ENCODE results near the gene CHST9.

DNA sequence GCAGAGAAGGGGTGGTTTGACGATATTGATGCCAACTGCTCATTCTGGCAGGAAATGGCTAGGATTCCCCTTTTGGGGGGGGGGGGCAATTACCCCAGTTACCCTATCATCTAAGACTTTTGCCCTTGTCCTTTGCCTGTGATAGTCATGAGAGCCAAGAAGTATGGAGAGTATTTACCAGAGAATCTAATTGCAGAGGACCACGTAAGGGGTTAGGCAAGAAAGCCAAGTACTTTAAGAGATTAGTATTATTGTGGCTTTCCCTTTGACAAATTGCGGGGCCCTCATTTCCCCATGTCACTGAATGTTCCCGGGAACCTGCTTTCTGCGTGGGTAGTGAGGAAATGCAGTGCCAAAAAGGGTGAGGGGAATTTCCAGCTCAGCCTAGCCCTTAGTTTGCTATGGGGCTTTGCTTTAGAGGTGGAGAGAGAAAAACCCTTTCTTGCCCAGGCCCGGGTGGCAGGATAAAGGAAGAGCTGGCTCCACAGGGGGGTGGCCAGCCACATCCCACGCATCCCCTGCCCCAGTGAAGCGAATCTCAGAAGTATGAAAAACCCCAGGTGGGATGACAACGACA lies 321.1 kb downstream of the CHST9 start:
- TF ChIP-seq, protein P1, sequence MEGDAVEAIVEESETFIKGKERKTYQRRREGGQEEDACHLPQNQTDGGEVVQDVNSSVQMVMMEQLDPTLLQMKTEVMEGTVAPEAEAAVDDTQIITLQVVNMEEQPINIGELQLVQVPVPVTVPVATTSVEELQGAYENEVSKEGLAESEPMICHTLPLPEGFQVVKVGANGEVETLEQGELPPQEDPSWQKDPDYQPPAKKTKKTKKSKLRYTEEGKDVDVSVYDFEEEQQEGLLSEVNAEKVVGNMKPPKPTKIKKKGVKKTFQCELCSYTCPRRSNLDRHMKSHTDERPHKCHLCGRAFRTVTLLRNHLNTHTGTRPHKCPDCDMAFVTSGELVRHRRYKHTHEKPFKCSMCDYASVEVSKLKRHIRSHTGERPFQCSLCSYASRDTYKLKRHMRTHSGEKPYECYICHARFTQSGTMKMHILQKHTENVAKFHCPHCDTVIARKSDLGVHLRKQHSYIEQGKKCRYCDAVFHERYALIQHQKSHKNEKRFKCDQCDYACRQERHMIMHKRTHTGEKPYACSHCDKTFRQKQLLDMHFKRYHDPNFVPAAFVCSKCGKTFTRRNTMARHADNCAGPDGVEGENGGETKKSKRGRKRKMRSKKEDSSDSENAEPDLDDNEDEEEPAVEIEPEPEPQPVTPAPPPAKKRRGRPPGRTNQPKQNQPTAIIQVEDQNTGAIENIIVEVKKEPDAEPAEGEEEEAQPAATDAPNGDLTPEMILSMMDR (IDR thresholded peaks at IDR 0.05; ENCODE audit: poor library complexity, severe bottlenecking), result no peak
- TF ChIP-seq EP300 (conservative IDR thresholded peaks at IDR 0.05; ENCODE audit: poor library complexity, severe bottlenecking) (no peak), MXI1 (conservative IDR thresholded peaks at IDR 0.05; ENCODE audit: poor library complexity, severe bottlenecking) (no peak), RAD21 (conservative IDR thresholded peaks at IDR 0.05) (no peak)

Data from neural cell (in vitro differentiated cells).